ENCODE data around the gene GCAT. TPM values are rescaled to one million over a fixed set of nuclear protein-coding genes. Genes with fewer than 3 reads are reported as not detected.

The GCAT gene
- total RNA-seq, 4 donors from 2014 or later, result 3.8 to 53.8 (median 14.9) TPM

- Histone ChIP-seq H3K27me3 (peaks cover 0 to 12% of the 10 kb centered on the region in 2 donors), H3K36me3 (no peaks in the 10 kb centered on the region), H3K4me1 (peaks cover 0 to 13% of the 10 kb centered on the region in 2 donors), H3K9me3 (no peaks in the 10 kb centered on the region), H3K4me3 (no peak overlapping the region), H3K27ac (no peak overlapping the region)
- intact Hi-C loops (cut with DNase I; ENCODE audit: low total_unique reads), result loop anchor here (2.0 to 5.0 kb wide), 2 partner anchors 48 to 151 kb away; no protein-coding TSS in a partner anchor
- no peak for DNase-seq
- no peak for TF ChIP-seq POLR2A (IDR thresholded peaks at IDR 0.05)
- TF ChIP-seq, protein P1, sequence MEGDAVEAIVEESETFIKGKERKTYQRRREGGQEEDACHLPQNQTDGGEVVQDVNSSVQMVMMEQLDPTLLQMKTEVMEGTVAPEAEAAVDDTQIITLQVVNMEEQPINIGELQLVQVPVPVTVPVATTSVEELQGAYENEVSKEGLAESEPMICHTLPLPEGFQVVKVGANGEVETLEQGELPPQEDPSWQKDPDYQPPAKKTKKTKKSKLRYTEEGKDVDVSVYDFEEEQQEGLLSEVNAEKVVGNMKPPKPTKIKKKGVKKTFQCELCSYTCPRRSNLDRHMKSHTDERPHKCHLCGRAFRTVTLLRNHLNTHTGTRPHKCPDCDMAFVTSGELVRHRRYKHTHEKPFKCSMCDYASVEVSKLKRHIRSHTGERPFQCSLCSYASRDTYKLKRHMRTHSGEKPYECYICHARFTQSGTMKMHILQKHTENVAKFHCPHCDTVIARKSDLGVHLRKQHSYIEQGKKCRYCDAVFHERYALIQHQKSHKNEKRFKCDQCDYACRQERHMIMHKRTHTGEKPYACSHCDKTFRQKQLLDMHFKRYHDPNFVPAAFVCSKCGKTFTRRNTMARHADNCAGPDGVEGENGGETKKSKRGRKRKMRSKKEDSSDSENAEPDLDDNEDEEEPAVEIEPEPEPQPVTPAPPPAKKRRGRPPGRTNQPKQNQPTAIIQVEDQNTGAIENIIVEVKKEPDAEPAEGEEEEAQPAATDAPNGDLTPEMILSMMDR (IDR thresholded peaks at IDR 0.05), result no peak
Measured at GRCh38 chr22:37816543-37817180, 8.9 kb downstream of the GCAT start.

DNA sequence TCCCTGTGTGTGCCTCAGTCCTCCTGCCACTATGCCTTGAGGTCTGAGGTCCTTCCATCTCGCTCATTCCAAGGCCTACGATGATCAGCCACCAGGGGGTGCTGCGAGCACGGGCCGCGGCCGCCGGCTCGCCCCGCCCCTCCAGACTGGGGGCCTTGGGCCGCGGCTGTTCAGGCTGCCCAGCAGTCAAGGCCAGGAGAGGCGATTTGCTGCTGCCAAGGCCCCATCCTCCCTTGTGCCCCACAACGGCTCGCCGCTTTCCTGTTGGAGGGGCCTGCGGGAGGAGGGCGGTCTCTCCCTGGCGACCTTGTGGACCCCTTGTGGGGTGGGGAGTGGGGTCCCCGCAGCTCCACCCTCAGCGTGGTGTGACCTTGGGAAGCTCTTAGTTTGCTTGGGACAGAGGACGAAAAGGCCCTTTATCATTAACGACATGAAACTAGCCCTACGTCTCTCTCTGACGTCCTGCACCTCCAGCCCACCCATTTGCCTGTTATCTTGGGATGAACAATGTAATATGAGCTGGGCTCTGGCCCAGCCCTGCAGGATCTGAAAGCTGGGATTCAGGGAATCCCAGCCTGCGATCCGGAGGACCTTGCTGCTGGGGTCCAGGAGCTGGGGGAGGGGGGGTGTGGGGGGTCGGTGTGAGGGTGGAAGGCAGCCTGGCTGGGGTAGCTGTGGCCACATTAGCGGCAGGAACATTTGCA lies 10.1 kb downstream of the GCAT start:
- intact Hi-C loops (cut with DNase I; ENCODE audit: low total_unique reads), result loop anchor here (2.0 to 5.0 kb wide), 2 partner anchors 47 to 149 kb away; no protein-coding TSS in a partner anchor
- Histone ChIP-seq H3K27ac (peak overlapping the region; percentile 32 to 57), H3K36me3 (no peaks in the 10 kb centered on the region), H3K27me3 (peaks cover 0 to 12% of the 10 kb centered on the region in 2 donors), H3K9me3 (no peaks in the 10 kb centered on the region), H3K4me1 (peaks cover 0 to 13% of the 10 kb centered on the region in 2 donors), H3K4me3 (peak overlapping the region; percentile 20 to 41)
- TF ChIP-seq POLR2A (IDR thresholded peaks at IDR 0.05), result peak in 1 of 2 donors; percentile 26
- TF ChIP-seq, protein P1 (IDR thresholded peaks at IDR 0.05), result peak; percentile 98 to 99 (median 98)
- peak; percentile 79 to 89 for DNase-seq

DNA sequence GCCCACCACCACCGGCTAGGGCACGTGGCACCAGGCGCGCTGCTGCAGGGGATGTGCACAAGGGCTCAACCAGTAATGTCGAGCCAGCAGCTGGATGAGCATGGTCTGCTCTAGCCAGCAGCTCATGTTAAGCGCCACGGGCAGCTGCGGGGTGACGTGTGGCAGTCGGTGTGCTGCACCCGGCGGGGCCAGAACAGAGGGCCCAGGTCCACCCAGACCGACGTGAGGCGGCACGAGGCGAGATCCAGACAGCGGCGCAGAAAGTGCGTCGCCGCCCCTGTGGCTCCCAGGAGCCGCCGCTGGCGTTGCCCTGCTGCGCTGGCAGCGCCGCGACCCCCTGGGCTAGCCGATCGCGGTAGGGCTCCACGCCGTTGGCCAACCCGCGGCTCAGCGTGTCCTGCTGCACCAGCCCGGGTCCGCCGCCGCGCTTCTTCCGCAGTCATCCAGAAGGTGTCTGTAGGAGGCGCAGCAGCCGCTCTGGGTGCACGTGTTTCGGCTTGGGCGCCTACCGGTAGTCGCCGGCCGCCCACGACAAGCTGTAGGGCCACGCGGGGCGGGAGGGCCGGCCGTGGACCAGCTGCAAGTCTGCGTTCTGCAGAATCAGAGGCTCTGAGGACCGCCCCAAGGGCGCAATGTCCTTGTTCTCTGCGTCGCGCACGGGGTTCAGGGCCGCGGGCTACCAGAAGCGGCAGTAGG lies 10.8 kb downstream of the GCAT start:
- peak overlapping the region; percentile 15 to 41 for H3K4me3 ChIP-seq
- DNase-seq, result peak in 1 of 2 donors; percentile 44
- intact Hi-C loops (cut with DNase I; ENCODE audit: low total_unique reads), result loop anchor here (5.0 kb wide), 1 partner anchor 149 kb away; no protein-coding TSS in a partner anchor
- no peaks in the 10 kb centered on the region for H3K36me3 ChIP-seq
- no peaks in the 10 kb centered on the region for H3K9me3 ChIP-seq
- TF ChIP-seq POLR2A (IDR thresholded peaks at IDR 0.05), result no peak
- TF ChIP-seq, protein P1 (IDR thresholded peaks at IDR 0.05), result peak in 3 of 4 experiments; percentile 21 to 41 (median 39)
- H3K4me1 ChIP-seq, result peaks cover 0 to 13% of the 10 kb centered on the region in 2 donors
- peaks cover 0 to 12% of the 10 kb centered on the region in 2 donors for H3K27me3 ChIP-seq
- no peak overlapping the region for H3K27ac ChIP-seq

GRCh38 chr22:37819105-37819433 lies 11.3 kb downstream of the GCAT start:
- no peak for TF ChIP-seq POLR2A (IDR thresholded peaks at IDR 0.05)
- TF ChIP-seq, protein P1 (IDR thresholded peaks at IDR 0.05), result no peak
- Histone ChIP-seq H3K4me1 (peaks cover 0 to 13% of the 10 kb centered on the region in 2 donors), H3K4me3 (peak overlapping the region; percentile 15 to 41), H3K36me3 (no peaks in the 10 kb centered on the region), H3K9me3 (no peaks in the 10 kb centered on the region), H3K27ac (no peak overlapping the region), H3K27me3 (peaks cover 0 to 12% of the 10 kb centered on the region in 2 donors)
- intact Hi-C loops (cut with DNase I; ENCODE audit: low total_unique reads), result loop anchor here (5.0 kb wide), 1 partner anchor 148 kb away; no protein-coding TSS in a partner anchor
- DNase-seq, result no peak
